ENCODE data around the gene SLC45A1. TPM values are rescaled to one million over a fixed set of nuclear protein-coding genes. Genes with fewer than 3 reads are reported as not detected.

The SLC45A1 gene
- total RNA-seq, 1 donor = 2.0 TPM

- TF ChIP-seq CTCF (IDR thresholded peaks at IDR 0.05; ENCODE audit: insufficient read depth, low read length) = peak; percentile 31
- no peak for DNase-seq (ENCODE audit: low read depth)
- no peak overlapping the region for H3K4me3 ChIP-seq (ENCODE audit: low read depth, low read length)
Measured at GRCh38 chr1:8315573-8316475, 2.1 kb upstream of the SLC45A1 start.

- TF ChIP-seq CTCF (IDR thresholded peaks at IDR 0.05; ENCODE audit: insufficient read depth, low read length) = no peak
- peak overlapping the region; percentile 73 for H3K4me3 ChIP-seq (ENCODE audit: low read depth, low read length)
- DNase-seq (ENCODE audit: low read depth) = no peak
Measured at GRCh38 chr1:8318436-8318835, 522 bp downstream of the SLC45A1 start.

- no peak for TF ChIP-seq CTCF (IDR thresholded peaks at IDR 0.05; ENCODE audit: insufficient read depth, low read length)
- no peak overlapping the region for H3K4me3 ChIP-seq (ENCODE audit: low read depth, low read length)
- DNase-seq (ENCODE audit: low read depth) = no peak
Measured at GRCh38 chr1:8321612-8322011, 3.7 kb downstream of the SLC45A1 start.

- no peak overlapping the region for H3K4me3 ChIP-seq (ENCODE audit: low read depth, low read length)
- no peak for TF ChIP-seq CTCF (IDR thresholded peaks at IDR 0.05; ENCODE audit: insufficient read depth, low read length)
- no peak for DNase-seq (ENCODE audit: low read depth)
Measured at GRCh38 chr1:8323706-8324105, 5.8 kb downstream of the SLC45A1 start.

- DNase-seq (ENCODE audit: low read depth) = no peak
- TF ChIP-seq CTCF (IDR thresholded peaks at IDR 0.05; ENCODE audit: insufficient read depth, low read length) = no peak
- no peak overlapping the region for H3K4me3 ChIP-seq (ENCODE audit: low read depth, low read length)
Measured at GRCh38 chr1:8324176-8324810, 6.4 kb downstream of the SLC45A1 start.

- no peak for TF ChIP-seq CTCF (IDR thresholded peaks at IDR 0.05; ENCODE audit: insufficient read depth, low read length)
- H3K4me3 ChIP-seq (ENCODE audit: low read depth, low read length) = no peak overlapping the region
- no peak for DNase-seq (ENCODE audit: low read depth)
Measured at GRCh38 chr1:8325771-8326170, 7.9 kb downstream of the SLC45A1 start.

Data from fibroblast of the aortic adventitia (primary cell).